IPS DF 4.7 (cell line): ENCODE measurements around the gene POLR2A.
"Not testable (repeated sequence)": the region's sequence is repeated elsewhere in the genome, so short reads cannot be mapped to it uniquely, and the experiment has no call there.

Experiments used
- DNase-seq: peaks from one replicate; pipeline ENCODE4 v3.0.0-alpha.2; 2013; ENCODE audit warnings: low spot score; ENCODE audit errors: extremely low read depth

POLR2A gene

GRCh38 chr17:7460850-7461660 is 23.1 kb upstream of the POLR2A start:
- no peak for DNase-seq

GRCh38 chr17:7462474-7463371 is 21.4 kb upstream of the POLR2A start:
- DNase-seq = no peak

GRCh38 chr17:7463372-7463846 is 20.8 kb upstream of the POLR2A start:
- DNase-seq = no peak

- DNase-seq = no peak
Observed at GRCh38 chr17:7464081-7464480, 20.1 kb upstream of the POLR2A start.

- DNase-seq = no peak
Observed at GRCh38 chr17:7465597-7466275, 18.4 kb upstream of the POLR2A start.

- no peak for DNase-seq
Observed at GRCh38 chr17:7466318-7466638, 17.9 kb upstream of the POLR2A start.

GRCh38 chr17:7466639-7467341 is 17.4 kb upstream of the POLR2A start:
- no peak for DNase-seq

GRCh38 chr17:7467498-7467897 is 16.7 kb upstream of the POLR2A start:
- DNase-seq = no peak

GRCh38 chr17:7468290-7468689 is 15.9 kb upstream of the POLR2A start:
- no peak for DNase-seq

GRCh38 chr17:7468804-7469389 is 15.3 kb upstream of the POLR2A start:
- DNase-seq = no peak

- DNase-seq = not testable (repeated sequence)
Observed at GRCh38 chr17:7469843-7470242, 14.3 kb upstream of the POLR2A start.

GRCh38 chr17:7470457-7470973 is 13.7 kb upstream of the POLR2A start:
- DNase-seq = not testable (repeated sequence)

- DNase-seq = no peak
Observed at GRCh38 chr17:7471729-7472128, 12.4 kb upstream of the POLR2A start.

- not testable (repeated sequence) for DNase-seq
Observed at GRCh38 chr17:7474767-7475166, 9.4 kb upstream of the POLR2A start.

- no peak for DNase-seq
Observed at GRCh38 chr17:7475764-7476422, 8.3 kb upstream of the POLR2A start.

- DNase-seq = no peak
Observed at GRCh38 chr17:7476494-7476893, 7.7 kb upstream of the POLR2A start.

- DNase-seq = no peak
Observed at GRCh38 chr17:7476951-7477350, 7.2 kb upstream of the POLR2A start.

GRCh38 chr17:7477392-7478275 is 6.5 kb upstream of the POLR2A start:
- no peak for DNase-seq
